Ovary (tissue), 9 donors: ENCODE results near the gene DLL1. TPM values are rescaled to one million over a fixed set of nuclear protein-coding genes. Genes with fewer than 3 reads are reported as not detected.

Source experiments
- DNase-seq, 5 donors: peaks; one replicate each; pipeline ENCODE4 v3.0.0-alpha.2; 2019 to 2020
- H3K27ac ChIP-seq, 2 donors: fragments of 200-600 bp; one replicate each; pipeline versions ENCODE4 v1.5.1 to v1.8.0; 2019 to 2022
- H3K27me3 ChIP-seq: fragments of 200-600 bp; one replicate; pipeline ENCODE4 v1.8.0; 2022
- H3K36me3 ChIP-seq: fragments of 200-600 bp; sonication (generic); one replicate; pipeline ENCODE4 v1.5.1; 2019
- H3K4me1 ChIP-seq: one replicate; pipeline ENCODE4 v1.8.1; 2013; ENCODE audit warnings: mild to moderate bottlenecking, moderate library complexity; ENCODE audit not compliant: insufficient read depth
- H3K4me3 ChIP-seq: fragments of 200-600 bp; sonication (generic); one replicate; pipeline ENCODE4 v1.5.1; 2017
- H3K9me3 ChIP-seq, 2 donors: fragments of 200-600 bp in 1 of 2; sonication (generic) in 1 of 2; one replicate each; pipeline versions ENCODE4 v1.5.1 to v1.8.1; 2013 to 2019; ENCODE audit warnings: mild to moderate bottlenecking in 1 of 2, moderate library complexity in 1 of 2
- CTCF ChIP-seq, 3 donors: fragments of 450-650 bp in 2 of 3; fragments of 200-600 bp in 1 of 3; IDR thresholded peaks; one replicate each; pipeline versions ENCODE4 v1.5.1 to v1.8.0; 2016 to 2022; ENCODE audit warnings: antibody characterized with exemption in 3 of 3, mild to moderate bottlenecking in 1 of 3
- EP300 ChIP-seq: sonication (generic); formaldehyde crosslinking; IDR thresholded peaks from one replicate; pipeline ENCODE4 v1.6.1; 2017; ENCODE audit warnings: antibody characterized with exemption
- POLR2A ChIP-seq: fragments of 450-650 bp; IDR thresholded peaks from one replicate; pipeline ENCODE4 v1.6.1; 2017; ENCODE audit warnings: antibody characterized with exemption, mild to moderate bottlenecking, moderate library complexity
- WGBS, 3 donors: extraction: QIAGEN DNeasy Blood & Tissue Kit in 1 of 3; methylation state at CpG; one replicate each; pipeline versions ENCODE4 v1.1.5 to v1.1.7; 2013 to 2017; 5-methylcytosine and 5-hydroxymethylcytosine counted together
- intact Hi-C, 4 donors: fragments of 100-400 bp; cut with DNase I; formaldehyde crosslinking; loops; one replicate each; pipeline versions ENCODE4 v1.11.0 to v1.15.1; 2022 to 2023
- polyA plus RNA-seq, 2 donors: library from polyadenylated mRNA; stranded (reverse); fragments of 200-250 nt in 1 of 2; fragments of 350-450 nt in 1 of 2; fragmentation: Illumina TruSeq in 1 of 2; extraction: RNeasy Lipid Tissue Mini Kit (QIAGEN cat#74804) in 1 of 2; gene quantifications; one replicate each; pipeline ENCODE4 v1.2.3, GENCODE V29; 2013 to 2014
- total RNA-seq, 7 donors: library from RNA; depleted of rRNA in 2 of 7; stranded (reverse); fragments of >200 nt in 2 of 7; fragmentation: NEBNext Ultra II Directional in 3 of 7; extraction: Animal tissue kit (Norgen Biotek cat#: 25700) in 3 of 7; gene quantifications; one replicate each; pipeline versions ENCODE4 v1.1.0 to v1.2.4, GENCODE V29; 2016 to 2023
- donor health status: DM: no; HTN: no; CAD: no; lungs with moderate emphysema.
- donor health status: DM: no; HTN: no; CAD: no.
- donor health status: Bipolar disorder and iron deficiency.
- donor health status: DM: yes; HTN: yes; CAD: no.
- donor health status: DM: no; HTN: no; CAD: no.
- donor health status: DM: yes; HTN: yes; CAD: no.

DLL1 gene
- total and polyA plus RNA-seq, 9 donors = 0.90 to 11.5 (median 2.4) TPM

- 93 to 96% (median 93%) methylated on average over 9 of the region's 9 CpGs for WGBS, 3 donors
- Histone ChIP-seq H3K4me3 (no peak overlapping the region), H3K4me1 (no peaks in the 10 kb centered on the region), H3K9me3 (no peaks in the 10 kb centered on the region), H3K36me3 (no peaks in the 10 kb centered on the region), H3K27me3 (no peaks in the 10 kb centered on the region), H3K27ac (no peak overlapping the region)
- TF ChIP-seq POLR2A (no peak), EP300 (no peak), CTCF (IDR thresholded peaks at IDR 0.05) (no peak)
- DNase-seq = peak in 1 of 5 donors; percentile 5
- intact Hi-C loops = no loop called here
Measured at GRCh38 chr6:170253910-170254269, 37.0 kb downstream of the DLL1 start.

- H3K27ac ChIP-seq = no peak overlapping the region
- intact Hi-C loops = no loop called here
Measured at GRCh38 chr6:170253226-170253909, 37.5 kb downstream of the DLL1 start.

GRCh38 chr6:170251776-170252571 is 38.9 kb downstream of the DLL1 start:
- H3K27ac ChIP-seq = no peak overlapping the region
- H3K27me3 ChIP-seq = no peaks in the 10 kb centered on the region
- H3K36me3 ChIP-seq = no peaks in the 10 kb centered on the region
- intact Hi-C loops = no loop called here
- peaks cover 7% of the 10 kb centered on the region for H3K4me1 ChIP-seq
- no peak overlapping the region for H3K4me3 ChIP-seq
- H3K9me3 ChIP-seq = no peaks in the 10 kb centered on the region
- 92 to 94% (median 94%) methylated on average over 40 to 41 of the region's 41 CpGs for WGBS, 3 donors
- TF ChIP-seq EP300 = no peak
- no peak for TF ChIP-seq CTCF (IDR thresholded peaks at IDR 0.05)
- no peak for TF ChIP-seq POLR2A
- DNase-seq = peak in 1 of 5 donors; percentile 13

More at GRCh38 chr6:170253226-170253909, 37.5 kb downstream of the DLL1 start:
- WGBS, 3 donors = 86 to 88% (median 86%) methylated on average over 30 of the region's 30 CpGs
- Histone ChIP-seq H3K9me3 (no peaks in the 10 kb centered on the region), H3K36me3 (no peaks in the 10 kb centered on the region), H3K27me3 (no peaks in the 10 kb centered on the region), H3K4me3 (no peak overlapping the region), H3K4me1 (no peaks in the 10 kb centered on the region)
- TF ChIP-seq CTCF (IDR thresholded peaks at IDR 0.05) (no peak), POLR2A (no peak), EP300 (no peak)
- DNase-seq = peak in 1 of 5 donors; percentile 3

- Histone ChIP-seq H3K4me3 (no peak overlapping the region), H3K27ac (no peak overlapping the region), H3K4me1 (peaks cover 7% of the 10 kb centered on the region), H3K27me3 (no peaks in the 10 kb centered on the region), H3K9me3 (no peaks in the 10 kb centered on the region), H3K36me3 (no peaks in the 10 kb centered on the region)
- DNase-seq = peak in 1 of 5 donors; percentile 5
- intact Hi-C loops = no loop called here
- 61 to 72% (median 68%) methylated on average over 21 of the region's 21 CpGs for WGBS, 3 donors
- TF ChIP-seq CTCF (IDR thresholded peaks at IDR 0.05) (no peak), EP300 (no peak), POLR2A (no peak)
Measured at GRCh38 chr6:170250981-170251775, 39.7 kb downstream of the DLL1 start.
